H1 (cell line): ENCODE results near the gene MCEE. TPM values are rescaled to one million over a fixed set of nuclear protein-coding genes. Genes with fewer than 3 reads are reported as not detected.

Source experiments
- CTCF ChIA-PET: fragments of 300-600 bp; sonication (Branson Sonifier 250); formaldehyde crosslinking; loops from one replicate; lab custom pipeline; 2021; ENCODE audit not compliant: partially characterized antibody; lab: Charles Lee
- POLR2A ChIA-PET: fragments of 300-600 bp; sonication (Branson Sonifier 250); formaldehyde crosslinking; loops from one replicate; lab custom pipeline; 2021; ENCODE audit warnings: inconsistent platforms; ENCODE audit not compliant: partially characterized antibody; lab: Charles Lee
- DNase-seq, 2 experiments: peaks; one replicate each; pipeline versions ENCODE4 v3.0.0 to v3.0.0-alpha.2; 2010 to 2022; ENCODE audit warnings: low spot score in 2 of 2, low read depth in 1 of 2, mixed read lengths in 1 of 2
- FAIRE-seq: peaks from 2 replicates; lab custom pipeline; 2011; peaks lifted over from hg19 to GRCh38; lab: Jason Lieb, UNC
- H2AFZ ChIP-seq: 2 replicates; pipeline ENCODE4 v1.8.1; 2012; ENCODE audit warnings: low read length, inconsistent platforms
- H2AK5ac ChIP-seq: 2 replicates; pipeline ENCODE4 v1.6.1; 2013; ENCODE audit warnings: low read depth, low read length
- H2BK120ac ChIP-seq: replicated peaks from 2 replicates; pipeline ENCODE3; 2013; ENCODE audit warnings: low read depth, low read length, inconsistent platforms
- H2BK12ac ChIP-seq: 2 replicates; pipeline ENCODE4 v1.6.1; 2013; ENCODE audit warnings: low read depth, low read length
- H2BK15ac ChIP-seq: 2 replicates; pipeline ENCODE4 v1.6.1; 2013; ENCODE audit warnings: low read length
- H2BK20ac ChIP-seq: 2 replicates; pipeline ENCODE4 v1.6.1; 2013; ENCODE audit warnings: low read length
- H2BK5ac ChIP-seq: 2 replicates; pipeline ENCODE4 v1.6.1; 2013; ENCODE audit warnings: low read depth, low read length
- H3K14ac ChIP-seq: 2 replicates; pipeline ENCODE4 v1.6.1; 2013; ENCODE audit warnings: inconsistent platforms; ENCODE audit not compliant: insufficient read length
- H3K18ac ChIP-seq: 2 replicates; pipeline ENCODE4 v1.6.1; 2013; ENCODE audit warnings: low read length; ENCODE audit errors: extremely low read depth
- H3K23ac ChIP-seq: 2 replicates; pipeline ENCODE4 v1.6.1; 2013; ENCODE audit warnings: inconsistent platforms; ENCODE audit not compliant: insufficient read length
- H3K23me2 ChIP-seq: 2 replicates; pipeline ENCODE4 v1.6.1; 2013; ENCODE audit warnings: low read depth, low read length
- H3K27ac ChIP-seq: 2 replicates; pipeline ENCODE4 v1.6.1; 2011; ENCODE audit warnings: low read depth, low read length, inconsistent platforms
- H3K27me3 ChIP-seq, 4 experiments: replicated peaks in 1 of 4; 1 replicate in 1 of 4; 2 replicates in 3 of 4; pipeline versions ENCODE4 v1.6.1 to v1.8.1; 2011 to 2013; ENCODE audit warnings: low read length in 3 of 4, mild to moderate bottlenecking in 3 of 4, inconsistent platforms in 2 of 4, mixed read lengths in 2 of 4, moderate library complexity in 1 of 4; ENCODE audit not compliant: control insufficient read depth in 3 of 4, insufficient read depth in 3 of 4; ENCODE audit errors: extremely low read depth in 1 of 4
- H3K36me3 ChIP-seq, 4 experiments: 2 replicates each; pipeline versions ENCODE4 v1.6.1 to v1.8.1; 2011 to 2013; ENCODE audit warnings: mild to moderate bottlenecking in 4 of 4, low read length in 3 of 4, moderate library complexity in 2 of 4, control low read depth in 1 of 4, inconsistent platforms in 1 of 4; ENCODE audit not compliant: insufficient read depth in 4 of 4, control insufficient read depth in 2 of 4
- H3K4ac ChIP-seq: replicated peaks from 2 replicates; pipeline ENCODE3; 2013; ENCODE audit warnings: low read length, low read depth, mixed read lengths, inconsistent platforms; ENCODE audit not compliant: insufficient read length
- H3K4me1 ChIP-seq, 4 experiments: replicated peaks in 1 of 4; 1 replicate in 1 of 4; 2 replicates in 3 of 4; pipeline versions ENCODE4 v1.6.1 to v1.8.1; 2011 to 2013; ENCODE audit warnings: low read length in 3 of 4, inconsistent platforms in 2 of 4, mixed read lengths in 1 of 4; ENCODE audit not compliant: insufficient read depth in 4 of 4, control insufficient read depth in 3 of 4
- H3K4me2 ChIP-seq, 2 experiments: 2 replicates each; pipeline versions ENCODE4 v1.6.1 to v1.8.1; 2011 to 2013; ENCODE audit warnings: low read depth in 2 of 2, low read length in 2 of 2, control low read depth in 1 of 2, inconsistent platforms in 1 of 2, mild to moderate bottlenecking in 1 of 2; ENCODE audit not compliant: insufficient read depth in 1 of 2
- H3K4me3 ChIP-seq, 4 experiments: fragments of 200-600, 300-600 bp in 1 of 4; sonication (generic), shearing (Covaris generic), sonication (Bioruptor Twin) in 1 of 4; 2 replicates each; pipeline versions ENCODE4 v1.5.1 to v1.8.1; 2011 to 2016; ENCODE audit warnings: low read length in 4 of 4, low read depth in 3 of 4, control low read depth in 2 of 4, inconsistent platforms in 2 of 4, mild to moderate bottlenecking in 2 of 4, mixed read lengths in 1 of 4, moderate library complexity in 1 of 4; ENCODE audit not compliant: insufficient read depth in 2 of 4; ENCODE audit errors: extremely low read depth in 1 of 4
- H3K56ac ChIP-seq: replicated peaks from 2 replicates; pipeline ENCODE3; 2013; ENCODE audit warnings: low read depth, mild to moderate bottlenecking, mixed read lengths, low read length, inconsistent platforms; ENCODE audit not compliant: insufficient read length
- H3K79me1 ChIP-seq: 2 replicates; pipeline ENCODE4 v1.6.1; 2013; ENCODE audit warnings: low read depth, low read length, control low read depth
- H3K79me2 ChIP-seq, 2 experiments: 2 replicates each; pipeline versions ENCODE4 v1.6.1 to v1.8.1; 2012 to 2013; ENCODE audit warnings: low read length in 2 of 2, mild to moderate bottlenecking in 2 of 2, inconsistent platforms in 1 of 2; ENCODE audit not compliant: insufficient read depth in 2 of 2, control insufficient read depth in 1 of 2
- H3K9ac ChIP-seq, 4 experiments: replicated peaks in 1 of 4; 1 replicate in 1 of 4; 2 replicates in 3 of 4; pipeline versions ENCODE4 v1.6.1 to v1.8.1; 2011 to 2013; ENCODE audit warnings: low read depth in 3 of 4, low read length in 3 of 4, control low read depth in 2 of 4, mild to moderate bottlenecking in 2 of 4, moderate library complexity in 2 of 4, inconsistent platforms in 1 of 4; ENCODE audit errors: extremely low read depth in 1 of 4
- H3K9me3 ChIP-seq, 2 experiments: 2 replicates each; pipeline versions ENCODE4 v1.6.1 to v1.8.1; 2012 to 2013; ENCODE audit warnings: mild to moderate bottlenecking in 2 of 2, moderate library complexity in 2 of 2, control low read depth in 1 of 2, inconsistent platforms in 1 of 2, low read depth in 1 of 2, low read length in 1 of 2, mixed read lengths in 1 of 2; ENCODE audit not compliant: insufficient read depth in 2 of 2
- H4K20me1 ChIP-seq, 2 experiments: replicated peaks in 1 of 2; 2 replicates each; pipeline versions ENCODE3 to v1.8.1; 2011 to 2013; ENCODE audit warnings: inconsistent platforms in 2 of 2, low read length in 2 of 2, mild to moderate bottlenecking in 1 of 2; ENCODE audit not compliant: insufficient read depth in 2 of 2, control insufficient read depth in 1 of 2
- H4K5ac ChIP-seq: 2 replicates; pipeline ENCODE4 v1.6.1; 2013; ENCODE audit warnings: low read length, low read depth, mixed read lengths, inconsistent platforms; ENCODE audit not compliant: insufficient read length
- H4K8ac ChIP-seq: 2 replicates; pipeline ENCODE4 v1.8.0; 2013; ENCODE audit warnings: mild to moderate bottlenecking, moderate library complexity, low read length, inconsistent platforms; ENCODE audit not compliant: insufficient read depth; ENCODE audit errors: extremely low read depth
- H4K91ac ChIP-seq: replicated peaks from 2 replicates; pipeline ENCODE3; 2013; ENCODE audit warnings: low read length, mixed read lengths, inconsistent platforms; ENCODE audit not compliant: insufficient read length
- ASH2L ChIP-seq: fragments of 200-600, 300-600 bp; sonication (generic); IDR thresholded peaks from one replicate; pipeline ENCODE4 v1.7.1; 2017; ENCODE audit warnings: low read length
- CEBPB ChIP-seq: IDR thresholded peaks from 2 replicates; pipeline ENCODE4 v1.6.1; 2012; ENCODE audit warnings: low read depth, low read length
- EZH2 ChIP-seq: fragments of 200-600 bp; sonication (generic); IDR thresholded peaks from 2 replicates; pipeline ENCODE4 v1.7.1; 2012; ENCODE audit warnings: low read depth, mild to moderate bottlenecking, moderate library complexity, low read length, inconsistent platforms; ENCODE audit not compliant: severe bottlenecking
- GTF2F1 ChIP-seq: IDR thresholded peaks from 2 replicates; pipeline ENCODE4 v1.6.1; 2012; ENCODE audit warnings: low read depth, low read length, improper control_type of control experiment, borderline replicate concordance
- RBBP5 ChIP-seq: IDR thresholded peaks from 2 replicates; pipeline ENCODE4 v1.7.1; 2012; ENCODE audit warnings: low read depth, mild to moderate bottlenecking, inconsistent platforms, low read length, moderate library complexity, borderline replicate concordance
- ZNF274 ChIP-seq: IDR thresholded peaks from 2 replicates; pipeline ENCODE4 v1.7.0; 2012; ENCODE audit warnings: low read length, borderline replicate concordance; ENCODE audit errors: extremely low read depth
- WGBS, 2 experiments: shearing (Covaris generic) in 1 of 2; methylation state at CpG; one replicate each; pipeline versions ENCODE4 v1.1.6 to v1.1.7; 2013 to 2015; ENCODE audit warnings: low lambda C conversion rate in 2 of 2, mixed read lengths in 2 of 2, inconsistent platforms in 1 of 2, low coverage in 1 of 2, missing lambda C conversion rate in 1 of 2; ENCODE audit not compliant: insufficient replicate concordance in 2 of 2, insufficient coverage in 1 of 2, insufficient read length in 1 of 2; ENCODE audit errors: extremely low coverage in 1 of 2, missing lambda C conversion rate in 1 of 2; 5-methylcytosine and 5-hydroxymethylcytosine counted together
- polyA plus RNA-seq, 7 experiments: library from polyadenylated mRNA; depleted of rRNA in 3 of 7; stranded (reverse) in 5 of 7; unstranded in 2 of 7; fragments of >200 nt in 5 of 7; fragments of 200-250 nt in 2 of 7; gene quantifications; 1 replicate in 5 of 7; 2 replicates in 1 of 7; 4 replicates in 1 of 7; pipeline versions ENCODE4 v1.2.1 to v1.2.3, GENCODE V29; 2011 to 2013; ENCODE audit warnings: missing spikeins in 2 of 7, mixed read lengths in 2 of 7
- total RNA-seq: library from RNA; stranded (reverse); fragmentation: NEBNext Ultra II Directional; extraction: Animal tissue kit (Norgen Biotek cat#: 25700); gene quantifications from 2 replicates; pipeline ENCODE4 v1.2.1, GENCODE V29; 2021

MCEE gene
- total and polyA plus RNA-seq, 2 of the 8 experiments (the other 6 are each of a cell fraction or from before 2014, with no cell fraction given): 7.3 to 14.1 TPM

DNA sequence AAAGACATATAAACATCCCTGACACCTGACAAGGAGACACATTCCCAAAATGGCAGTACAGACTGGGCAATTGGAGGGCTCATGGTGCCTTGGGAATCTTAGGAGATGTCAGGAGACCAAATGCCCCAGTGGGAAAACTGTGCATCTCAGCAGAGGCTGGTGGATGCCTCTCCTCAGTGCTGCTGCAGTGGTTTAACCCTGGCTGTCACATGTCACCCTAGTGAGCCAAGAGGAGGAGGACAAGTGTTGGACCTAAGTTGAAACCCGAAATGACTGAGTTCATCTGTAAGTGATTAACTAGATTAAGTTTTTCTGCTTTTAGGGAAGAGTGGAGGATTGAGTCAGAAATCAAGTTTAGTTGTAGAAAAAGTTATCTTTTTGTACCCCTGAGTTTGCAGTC, 66.8 kb downstream of the MCEE start:
- Histone ChIP-seq H3K27ac (no peak overlapping the region), H3K23me2 (peaks cover 6% of the 10 kb centered on the region; the same call in 1 of the 2 replicates), H3K79me2 (no peaks in the 10 kb centered on the region), H2BK12ac (no peak overlapping the region), H4K91ac (no peak overlapping the region), H3K4me3 (no peak overlapping the region), H2BK5ac (no peak overlapping the region), H3K36me3 (no peaks in the 10 kb centered on the region), H3K27me3 (no peaks in the 10 kb centered on the region; a peak in 1 of 7 replicates), H3K56ac (no peak overlapping the region), H2AK5ac (no peak overlapping the region), H2BK15ac (no peak overlapping the region), H3K9me3 (no peaks in the 10 kb centered on the region), H3K14ac (no peak overlapping the region), H3K4me2 (no peak overlapping the region), H3K23ac (no peak overlapping the region), H4K8ac (no peak overlapping the region; the same call in 1 of the 2 replicates), H3K79me1 (no peaks in the 10 kb centered on the region), H3K18ac (no peak overlapping the region), H3K9ac (no peak overlapping the region), H4K5ac (no peak overlapping the region), H2BK120ac (no peak overlapping the region), H3K4ac (no peak overlapping the region), H2AFZ (no peak overlapping the region), H4K20me1 (no peaks in the 10 kb centered on the region), H3K4me1 (no peaks in the 10 kb centered on the region; a peak in 1 of 7 replicates), H2BK20ac (no peak overlapping the region)
- 71% methylated on average over 1 of the region's 1 CpG; no CpG with 5 or more reads in 1 of the 2 experiments for WGBS, 2 experiments
- TF ChIP-seq ZNF274 (no peak), GTF2F1 (no peak), RBBP5 (no peak), ASH2L (no peak), CEBPB (no peak), EZH2 (no peak)
- ChIA-PET POLR2A (no interaction called here), CTCF (no interaction called here)
- FAIRE-seq: no peak
- no peak for DNase-seq
